ENCODE measurements around the gene CCSER1. TPM values are rescaled to one million over a fixed set of nuclear protein-coding genes. Genes with fewer than 3 reads are reported as not detected.

CCSER1 gene
- total RNA-seq, 2 donors from 2014 or later, result 11.8 to 12.5 TPM

- Histone ChIP-seq H3K27ac (no peak overlapping the region), H3K4me3 (no peak overlapping the region), H3K36me3 (no peaks in the 10 kb centered on the region), H3K9me3 (no peaks in the 10 kb centered on the region), H3K27me3 (no peaks in the 10 kb centered on the region), H3K4me1 (no peaks in the 10 kb centered on the region)
- TF ChIP-seq, protein P1, sequence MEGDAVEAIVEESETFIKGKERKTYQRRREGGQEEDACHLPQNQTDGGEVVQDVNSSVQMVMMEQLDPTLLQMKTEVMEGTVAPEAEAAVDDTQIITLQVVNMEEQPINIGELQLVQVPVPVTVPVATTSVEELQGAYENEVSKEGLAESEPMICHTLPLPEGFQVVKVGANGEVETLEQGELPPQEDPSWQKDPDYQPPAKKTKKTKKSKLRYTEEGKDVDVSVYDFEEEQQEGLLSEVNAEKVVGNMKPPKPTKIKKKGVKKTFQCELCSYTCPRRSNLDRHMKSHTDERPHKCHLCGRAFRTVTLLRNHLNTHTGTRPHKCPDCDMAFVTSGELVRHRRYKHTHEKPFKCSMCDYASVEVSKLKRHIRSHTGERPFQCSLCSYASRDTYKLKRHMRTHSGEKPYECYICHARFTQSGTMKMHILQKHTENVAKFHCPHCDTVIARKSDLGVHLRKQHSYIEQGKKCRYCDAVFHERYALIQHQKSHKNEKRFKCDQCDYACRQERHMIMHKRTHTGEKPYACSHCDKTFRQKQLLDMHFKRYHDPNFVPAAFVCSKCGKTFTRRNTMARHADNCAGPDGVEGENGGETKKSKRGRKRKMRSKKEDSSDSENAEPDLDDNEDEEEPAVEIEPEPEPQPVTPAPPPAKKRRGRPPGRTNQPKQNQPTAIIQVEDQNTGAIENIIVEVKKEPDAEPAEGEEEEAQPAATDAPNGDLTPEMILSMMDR (IDR thresholded peaks at IDR 0.05), result no peak
- DNase-seq (ENCODE audit: low spot score), result no peak
Measured at GRCh38 chr4:90105274-90105673, 21.9 kb upstream of the CCSER1 start.

GRCh38 chr4:90112715-90113114 lies 14.5 kb upstream of the CCSER1 start:
- Histone ChIP-seq H3K9me3 (no peaks in the 10 kb centered on the region), H3K4me1 (no peaks in the 10 kb centered on the region), H3K27me3 (no peaks in the 10 kb centered on the region), H3K27ac (no peak overlapping the region), H3K36me3 (no peaks in the 10 kb centered on the region), H3K4me3 (no peak overlapping the region)
- TF ChIP-seq, protein P1 (IDR thresholded peaks at IDR 0.05), result no peak
- DNase-seq (ENCODE audit: low spot score), result no peak

DNA sequence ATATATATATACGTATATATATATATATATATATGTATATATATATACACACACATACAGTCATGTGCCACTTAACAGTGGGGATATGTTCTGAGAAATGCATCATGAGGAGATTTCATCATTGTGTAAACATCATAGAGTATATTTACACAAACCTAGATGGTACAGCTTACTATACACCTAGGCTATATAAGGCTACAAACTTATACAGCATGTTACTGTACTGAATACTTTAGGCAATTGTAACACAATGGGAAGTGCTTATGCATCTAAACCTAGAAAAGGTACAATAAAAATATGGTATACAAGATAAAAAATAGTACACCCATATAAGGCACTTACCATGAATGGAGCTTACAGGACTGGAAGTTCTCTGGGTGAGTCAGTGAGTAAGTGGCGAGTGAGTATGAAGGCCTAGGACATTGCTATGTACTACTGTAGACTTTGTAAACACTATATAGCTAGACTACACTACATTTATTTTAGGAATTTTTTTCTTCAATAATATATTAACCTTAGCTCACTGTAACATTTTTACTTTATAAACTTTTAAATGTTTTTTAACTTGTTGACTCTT lies 13.2 kb upstream of the CCSER1 start:
- no peaks in the 10 kb centered on the region for H3K9me3 ChIP-seq
- H3K27ac ChIP-seq, result no peak overlapping the region
- H3K27me3 ChIP-seq, result no peaks in the 10 kb centered on the region
- no peaks in the 10 kb centered on the region for H3K4me1 ChIP-seq
- H3K36me3 ChIP-seq, result no peaks in the 10 kb centered on the region
- TF ChIP-seq, protein P1 (IDR thresholded peaks at IDR 0.05), result no peak
- no peak for DNase-seq (ENCODE audit: low spot score)
- no peak overlapping the region for H3K4me3 ChIP-seq

- H3K4me1 ChIP-seq, result no peaks in the 10 kb centered on the region
- no peaks in the 10 kb centered on the region for H3K9me3 ChIP-seq
- DNase-seq (ENCODE audit: low spot score), result no peak
- TF ChIP-seq, protein P1 (IDR thresholded peaks at IDR 0.05), result no peak
- no peak overlapping the region for H3K27ac ChIP-seq
- H3K27me3 ChIP-seq, result no peaks in the 10 kb centered on the region
- H3K4me3 ChIP-seq, result no peak overlapping the region
- H3K36me3 ChIP-seq, result no peaks in the 10 kb centered on the region
Measured at GRCh38 chr4:90118527-90119195, 8.5 kb upstream of the CCSER1 start.

DNA sequence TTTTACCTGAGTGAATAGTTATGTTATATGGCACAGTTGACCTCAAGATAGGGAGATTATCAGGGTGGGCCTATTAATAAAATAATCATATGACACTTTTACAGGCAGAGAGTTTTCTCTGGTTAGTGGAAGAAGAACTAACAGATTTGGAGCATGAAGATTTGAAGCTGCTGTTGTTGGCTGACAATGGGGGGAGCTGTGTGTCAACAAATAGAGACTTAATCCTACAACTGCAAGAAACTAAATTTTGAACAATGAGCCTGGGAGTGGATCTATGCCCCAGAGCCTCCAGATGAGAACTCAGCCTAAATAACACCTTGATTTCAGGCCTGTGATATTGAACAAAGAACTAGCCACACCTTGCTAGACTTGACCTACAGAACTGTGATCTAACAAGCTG lies 7.2 kb upstream of the CCSER1 start:
- Histone ChIP-seq H3K27ac (no peak overlapping the region), H3K36me3 (no peaks in the 10 kb centered on the region), H3K9me3 (no peaks in the 10 kb centered on the region), H3K4me3 (no peak overlapping the region), H3K27me3 (no peaks in the 10 kb centered on the region), H3K4me1 (no peaks in the 10 kb centered on the region)
- DNase-seq (ENCODE audit: low spot score), result no peak
- TF ChIP-seq, protein P1 (IDR thresholded peaks at IDR 0.05), result peak in 1 of 2 donors; percentile 52

DNA sequence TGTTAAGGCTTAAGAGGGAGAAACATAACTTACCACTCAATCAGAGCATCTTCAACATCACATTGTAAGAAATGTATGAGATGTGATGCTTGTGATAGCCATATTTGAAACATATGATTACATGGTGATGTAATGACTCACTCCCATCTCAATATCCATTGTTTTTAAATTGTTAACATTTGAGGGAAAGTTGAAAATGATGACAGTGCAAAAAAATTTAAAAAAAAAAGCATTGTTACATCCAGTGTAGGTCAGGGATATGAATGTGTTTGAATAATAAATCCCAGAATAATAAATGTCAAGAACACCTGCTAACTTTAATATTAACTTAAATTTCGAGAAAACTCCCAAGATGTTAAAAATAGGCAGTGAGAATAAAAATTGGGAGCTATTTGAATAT lies 6.4 kb upstream of the CCSER1 start:
- Histone ChIP-seq H3K27me3 (no peaks in the 10 kb centered on the region), H3K27ac (no peak overlapping the region), H3K9me3 (no peaks in the 10 kb centered on the region), H3K4me3 (no peak overlapping the region), H3K36me3 (no peaks in the 10 kb centered on the region), H3K4me1 (no peaks in the 10 kb centered on the region)
- DNase-seq (ENCODE audit: low spot score), result no peak
- TF ChIP-seq, protein P1 (IDR thresholded peaks at IDR 0.05), result no peak
